Measurements from ENCODE around the gene ADPRHL1.

The ADPRHL1 gene

GRCh38 chr13:113351514-113352026 is 101.7 kb downstream of the ADPRHL1 start:
- H3K9ac ChIP-seq (ENCODE audit: low read length) = no peak overlapping the region
- no peaks in the 10 kb centered on the region for H3K36me3 ChIP-seq (replicated peaks; ENCODE audit: insufficient read depth, low read length)
- no peaks in the 10 kb centered on the region for H3K79me2 ChIP-seq (ENCODE audit: low read length)
- no peaks in the 10 kb centered on the region for H3K4me1 ChIP-seq (ENCODE audit: low read length)
- no peaks in the 10 kb centered on the region for H3K9me2 ChIP-seq (replicated peaks; ENCODE audit: insufficient read depth, low read length)
- H3K9me3 ChIP-seq (replicated peaks; ENCODE audit: insufficient read depth, low read length) = no peaks in the 10 kb centered on the region
- no peak overlapping the region for H3K27ac ChIP-seq (ENCODE audit: low read length)
- H4K20me1 ChIP-seq (ENCODE audit: insufficient read depth, low read length) = no peaks in the 10 kb centered on the region
- no peak for DNase-seq
- no peak overlapping the region for H3K4me3 ChIP-seq (ENCODE audit: low read length)
- no peak overlapping the region for H3K4me2 ChIP-seq (ENCODE audit: low read depth, low read length)
- TF ChIP-seq EZH2phosphoT487 (IDR thresholded peaks at IDR 0.05; ENCODE audit: low read length) (no peak), EZH2 (optimal IDR thresholded peaks at IDR 0.05; ENCODE audit: low read depth, low read length) (no peak), CTCF (IDR thresholded peaks at IDR 0.05; ENCODE audit: low read length) (no peak)
- H3F3A ChIP-seq (ENCODE audit: insufficient read depth, low read length) = no peaks in the 10 kb centered on the region
- peaks cover 79% of the 10 kb centered on the region for H3K27me3 ChIP-seq (replicated peaks; ENCODE audit: insufficient read depth, low read length)
- H2AFZ ChIP-seq (ENCODE audit: low read length) = no peak overlapping the region

GRCh38 chr13:113350938-113351335 is 102.4 kb downstream of the ADPRHL1 start:
- H3K79me2 ChIP-seq (ENCODE audit: low read length) = no peaks in the 10 kb centered on the region
- DNase-seq = no peak
- no peaks in the 10 kb centered on the region for H3K4me1 ChIP-seq (ENCODE audit: low read length)
- H3K4me2 ChIP-seq (ENCODE audit: low read depth, low read length) = no peak overlapping the region
- H3K36me3 ChIP-seq (replicated peaks; ENCODE audit: insufficient read depth, low read length) = no peaks in the 10 kb centered on the region
- H3K27ac ChIP-seq (ENCODE audit: low read length) = no peak overlapping the region
- no peak overlapping the region for H2AFZ ChIP-seq (ENCODE audit: low read length)
- TF ChIP-seq CTCF (IDR thresholded peaks at IDR 0.05; ENCODE audit: low read length) (no peak), EZH2phosphoT487 (IDR thresholded peaks at IDR 0.05; ENCODE audit: low read length) (no peak), EZH2 (optimal IDR thresholded peaks at IDR 0.05; ENCODE audit: low read depth, low read length) (no peak)
- no peaks in the 10 kb centered on the region for H3K9me2 ChIP-seq (replicated peaks; ENCODE audit: insufficient read depth, low read length)
- no peaks in the 10 kb centered on the region for H4K20me1 ChIP-seq (ENCODE audit: insufficient read depth, low read length)
- H3K4me3 ChIP-seq (ENCODE audit: low read length) = no peak overlapping the region
- H3K9ac ChIP-seq (ENCODE audit: low read length) = no peak overlapping the region
- peaks cover 77% of the 10 kb centered on the region for H3K27me3 ChIP-seq (replicated peaks; ENCODE audit: insufficient read depth, low read length)
- no peaks in the 10 kb centered on the region for H3K9me3 ChIP-seq (replicated peaks; ENCODE audit: insufficient read depth, low read length)
- H3F3A ChIP-seq (ENCODE audit: insufficient read depth, low read length) = no peaks in the 10 kb centered on the region

GRCh38 chr13:113350065-113350937 is 103.0 kb downstream of the ADPRHL1 start:
- no peak overlapping the region for H3K27ac ChIP-seq (ENCODE audit: low read length)
- H3K36me3 ChIP-seq (replicated peaks; ENCODE audit: insufficient read depth, low read length) = no peaks in the 10 kb centered on the region
- no peaks in the 10 kb centered on the region for H3K79me2 ChIP-seq (ENCODE audit: low read length)
- no peak overlapping the region for H2AFZ ChIP-seq (ENCODE audit: low read length)
- no peaks in the 10 kb centered on the region for H3K9me2 ChIP-seq (replicated peaks; ENCODE audit: insufficient read depth, low read length)
- TF ChIP-seq EZH2phosphoT487 (IDR thresholded peaks at IDR 0.05; ENCODE audit: low read length) (no peak), CTCF (IDR thresholded peaks at IDR 0.05; ENCODE audit: low read length) (no peak), EZH2 (optimal IDR thresholded peaks at IDR 0.05; ENCODE audit: low read depth, low read length) (no peak)
- no peak for DNase-seq
- peaks cover 76% of the 10 kb centered on the region for H3K27me3 ChIP-seq (replicated peaks; ENCODE audit: insufficient read depth, low read length)
- H3K9me3 ChIP-seq (replicated peaks; ENCODE audit: insufficient read depth, low read length) = no peaks in the 10 kb centered on the region
- H3K4me3 ChIP-seq (ENCODE audit: low read length) = no peak overlapping the region
- H3K4me1 ChIP-seq (ENCODE audit: low read length) = no peaks in the 10 kb centered on the region
- no peaks in the 10 kb centered on the region for H4K20me1 ChIP-seq (ENCODE audit: insufficient read depth, low read length)
- H3F3A ChIP-seq (ENCODE audit: insufficient read depth, low read length) = no peaks in the 10 kb centered on the region
- H3K4me2 ChIP-seq (ENCODE audit: low read depth, low read length) = no peak overlapping the region
- no peak overlapping the region for H3K9ac ChIP-seq (ENCODE audit: low read length)

All from MM.1S (cell line).